ENCODE data around the gene RREB1. TPM values are rescaled to one million over a fixed set of nuclear protein-coding genes. Genes with fewer than 3 reads are reported as not detected.

The RREB1 gene
- total and polyA plus RNA-seq, 2 experiments from 2014 or later: 8.5 to 25.5 TPM

DNA sequence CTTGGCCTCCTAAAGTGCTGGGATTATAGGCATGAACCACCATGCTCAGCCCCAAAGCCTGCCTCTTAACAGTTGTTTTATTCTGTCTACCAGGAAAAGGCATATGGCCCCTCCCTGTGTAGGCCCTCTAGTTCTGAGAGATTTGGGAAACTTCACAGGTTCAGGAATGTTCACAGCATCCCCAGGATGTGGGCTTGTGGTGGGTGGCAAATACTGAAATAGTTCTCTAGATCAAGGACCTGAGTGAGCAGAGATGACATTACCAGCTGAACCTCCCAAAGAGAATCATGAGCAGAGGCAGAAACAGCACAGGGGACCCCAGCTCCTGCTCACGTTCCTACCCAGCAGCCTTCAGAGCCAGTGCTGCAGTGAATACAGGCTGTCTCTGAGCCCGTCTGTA lies 105.7 kb downstream of the RREB1 start:
- H3K36me3 ChIP-seq (ENCODE audit: insufficient read depth): no peaks in the 10 kb centered on the region; the same call in 1 of the 2 replicates
- H3K4me1 ChIP-seq (ENCODE audit: insufficient read depth): no peaks in the 10 kb centered on the region; the same call in 1 of the 2 replicates
- Mint-ChIP-seq H3K27me3 (ENCODE audit: insufficient read depth, low read depth, poor library complexity) (peaks cover 5% of the 10 kb centered on the region), H3K36me3 (ENCODE audit: low read depth) (peaks cover 40% of the 10 kb centered on the region), H3K27ac (no peak overlapping the region), H3K4me3 (no peak overlapping the region), H3K4me1 (peaks cover 13% of the 10 kb centered on the region), H3K9me3 (no peaks in the 10 kb centered on the region)
- H3K27ac ChIP-seq (ENCODE audit: low read depth): no peak overlapping the region
- H3K9me2 ChIP-seq (ENCODE audit: insufficient read depth): no peaks in the 10 kb centered on the region
- DNase-seq (ENCODE audit: low spot score) (no peak), ATAC-seq (no peak)
- H3K4me3 ChIP-seq: no peak overlapping the region
- no peak overlapping the region for H3K4me2 ChIP-seq
- TF ChIP-seq EZH2phosphoT487 (IDR thresholded peaks at IDR 0.05; ENCODE audit: unreplicated experiment) (no peak), STAT1 (IDR thresholded peaks at IDR 0.05; ENCODE audit: unreplicated experiment) (no peak), NANOG (IDR thresholded peaks at IDR 0.05; ENCODE audit: borderline replicate concordance) (no peak), EZH2 (IDR thresholded peaks at IDR 0.05; ENCODE audit: low read depth, unreplicated experiment) (no peak), ZNF331 (CRISPR knock-in tag; IDR thresholded peaks at IDR 0.05; ENCODE audit: low read depth) (no peak), POLR2AphosphoS5 (IDR thresholded peaks at IDR 0.05; ENCODE audit: low read depth) (no peak)
- TF ChIP-seq, protein P1, sequence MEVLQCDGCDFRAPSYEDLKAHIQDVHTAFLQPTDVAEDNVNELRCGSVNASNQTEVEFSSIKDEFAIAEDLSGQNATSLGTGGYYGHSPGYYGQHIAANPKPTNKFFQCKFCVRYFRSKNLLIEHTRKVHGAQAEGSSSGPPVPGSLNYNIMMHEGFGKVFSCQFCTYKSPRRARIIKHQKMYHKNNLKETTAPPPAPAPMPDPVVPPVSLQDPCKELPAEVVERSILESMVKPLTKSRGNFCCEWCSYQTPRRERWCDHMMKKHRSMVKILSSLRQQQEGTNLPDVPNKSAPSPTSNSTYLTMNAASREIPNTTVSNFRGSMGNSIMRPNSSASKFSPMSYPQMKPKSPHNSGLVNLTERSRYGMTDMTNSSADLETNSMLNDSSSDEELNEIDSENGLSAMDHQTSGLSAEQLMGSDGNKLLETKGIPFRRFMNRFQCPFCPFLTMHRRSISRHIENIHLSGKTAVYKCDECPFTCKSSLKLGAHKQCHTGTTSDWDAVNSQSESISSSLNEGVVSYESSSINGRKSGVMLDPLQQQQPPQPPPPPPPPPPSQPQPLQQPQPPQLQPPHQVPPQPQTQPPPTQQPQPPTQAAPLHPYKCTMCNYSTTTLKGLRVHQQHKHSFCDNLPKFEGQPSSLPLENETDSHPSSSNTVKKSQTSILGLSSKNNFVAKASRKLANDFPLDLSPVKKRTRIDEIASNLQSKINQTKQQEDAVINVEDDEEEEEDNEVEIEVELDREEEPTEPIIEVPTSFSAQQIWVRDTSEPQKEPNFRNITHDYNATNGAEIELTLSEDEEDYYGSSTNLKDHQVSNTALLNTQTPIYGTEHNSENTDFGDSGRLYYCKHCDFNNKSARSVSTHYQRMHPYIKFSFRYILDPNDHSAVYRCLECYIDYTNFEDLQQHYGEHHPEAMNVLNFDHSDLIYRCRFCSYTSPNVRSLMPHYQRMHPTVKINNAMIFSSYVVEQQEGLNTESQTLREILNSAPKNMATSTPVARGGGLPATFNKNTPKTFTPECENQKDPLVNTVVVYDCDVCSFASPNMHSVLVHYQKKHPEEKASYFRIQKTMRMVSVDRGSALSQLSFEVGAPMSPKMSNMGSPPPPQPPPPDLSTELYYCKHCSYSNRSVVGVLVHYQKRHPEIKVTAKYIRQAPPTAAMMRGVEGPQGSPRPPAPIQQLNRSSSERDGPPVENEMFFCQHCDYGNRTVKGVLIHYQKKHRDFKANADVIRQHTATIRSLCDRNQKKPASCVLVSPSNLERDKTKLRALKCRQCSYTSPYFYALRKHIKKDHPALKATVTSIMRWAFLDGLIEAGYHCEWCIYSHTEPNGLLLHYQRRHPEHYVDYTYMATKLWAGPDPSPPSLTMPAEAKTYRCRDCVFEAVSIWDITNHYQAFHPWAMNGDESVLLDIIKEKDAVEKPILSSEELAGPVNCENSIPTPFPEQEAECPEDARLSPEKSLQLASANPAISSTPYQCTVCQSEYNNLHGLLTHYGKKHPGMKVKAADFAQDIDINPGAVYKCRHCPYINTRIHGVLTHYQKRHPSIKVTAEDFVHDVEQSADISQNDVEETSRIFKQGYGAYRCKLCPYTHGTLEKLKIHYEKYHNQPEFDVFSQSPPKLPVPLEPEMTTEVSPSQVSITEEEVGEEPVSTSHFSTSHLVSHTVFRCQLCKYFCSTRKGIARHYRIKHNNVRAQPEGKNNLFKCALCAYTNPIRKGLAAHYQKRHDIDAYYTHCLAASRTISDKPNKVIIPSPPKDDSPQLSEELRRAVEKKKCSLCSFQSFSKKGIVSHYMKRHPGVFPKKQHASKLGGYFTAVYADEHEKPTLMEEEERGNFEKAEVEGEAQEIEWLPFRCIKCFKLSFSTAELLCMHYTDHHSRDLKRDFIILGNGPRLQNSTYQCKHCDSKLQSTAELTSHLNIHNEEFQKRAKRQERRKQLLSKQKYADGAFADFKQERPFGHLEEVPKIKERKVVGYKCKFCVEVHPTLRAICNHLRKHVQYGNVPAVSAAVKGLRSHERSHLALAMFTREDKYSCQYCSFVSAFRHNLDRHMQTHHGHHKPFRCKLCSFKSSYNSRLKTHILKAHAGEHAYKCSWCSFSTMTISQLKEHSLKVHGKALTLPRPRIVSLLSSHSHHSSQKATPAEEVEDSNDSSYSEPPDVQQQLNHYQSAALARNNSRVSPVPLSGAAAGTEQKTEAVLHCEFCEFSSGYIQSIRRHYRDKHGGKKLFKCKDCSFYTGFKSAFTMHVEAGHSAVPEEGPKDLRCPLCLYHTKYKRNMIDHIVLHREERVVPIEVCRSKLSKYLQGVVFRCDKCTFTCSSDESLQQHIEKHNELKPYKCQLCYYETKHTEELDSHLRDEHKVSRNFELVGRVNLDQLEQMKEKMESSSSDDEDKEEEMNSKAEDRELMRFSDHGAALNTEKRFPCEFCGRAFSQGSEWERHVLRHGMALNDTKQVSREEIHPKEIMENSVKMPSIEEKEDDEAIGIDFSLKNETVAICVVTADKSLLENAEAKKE (CRISPR knock-in tag; IDR thresholded peaks at IDR 0.05): no peak
- TF ChIP-seq, protein P2, sequence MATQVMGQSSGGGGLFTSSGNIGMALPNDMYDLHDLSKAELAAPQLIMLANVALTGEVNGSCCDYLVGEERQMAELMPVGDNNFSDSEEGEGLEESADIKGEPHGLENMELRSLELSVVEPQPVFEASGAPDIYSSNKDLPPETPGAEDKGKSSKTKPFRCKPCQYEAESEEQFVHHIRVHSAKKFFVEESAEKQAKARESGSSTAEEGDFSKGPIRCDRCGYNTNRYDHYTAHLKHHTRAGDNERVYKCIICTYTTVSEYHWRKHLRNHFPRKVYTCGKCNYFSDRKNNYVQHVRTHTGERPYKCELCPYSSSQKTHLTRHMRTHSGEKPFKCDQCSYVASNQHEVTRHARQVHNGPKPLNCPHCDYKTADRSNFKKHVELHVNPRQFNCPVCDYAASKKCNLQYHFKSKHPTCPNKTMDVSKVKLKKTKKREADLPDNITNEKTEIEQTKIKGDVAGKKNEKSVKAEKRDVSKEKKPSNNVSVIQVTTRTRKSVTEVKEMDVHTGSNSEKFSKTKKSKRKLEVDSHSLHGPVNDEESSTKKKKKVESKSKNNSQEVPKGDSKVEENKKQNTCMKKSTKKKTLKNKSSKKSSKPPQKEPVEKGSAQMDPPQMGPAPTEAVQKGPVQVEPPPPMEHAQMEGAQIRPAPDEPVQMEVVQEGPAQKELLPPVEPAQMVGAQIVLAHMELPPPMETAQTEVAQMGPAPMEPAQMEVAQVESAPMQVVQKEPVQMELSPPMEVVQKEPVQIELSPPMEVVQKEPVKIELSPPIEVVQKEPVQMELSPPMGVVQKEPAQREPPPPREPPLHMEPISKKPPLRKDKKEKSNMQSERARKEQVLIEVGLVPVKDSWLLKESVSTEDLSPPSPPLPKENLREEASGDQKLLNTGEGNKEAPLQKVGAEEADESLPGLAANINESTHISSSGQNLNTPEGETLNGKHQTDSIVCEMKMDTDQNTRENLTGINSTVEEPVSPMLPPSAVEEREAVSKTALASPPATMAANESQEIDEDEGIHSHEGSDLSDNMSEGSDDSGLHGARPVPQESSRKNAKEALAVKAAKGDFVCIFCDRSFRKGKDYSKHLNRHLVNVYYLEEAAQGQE (IDR thresholded peaks at IDR 0.05; ENCODE audit: unreplicated experiment): no peak
- TF ChIP-seq, protein P3, sequence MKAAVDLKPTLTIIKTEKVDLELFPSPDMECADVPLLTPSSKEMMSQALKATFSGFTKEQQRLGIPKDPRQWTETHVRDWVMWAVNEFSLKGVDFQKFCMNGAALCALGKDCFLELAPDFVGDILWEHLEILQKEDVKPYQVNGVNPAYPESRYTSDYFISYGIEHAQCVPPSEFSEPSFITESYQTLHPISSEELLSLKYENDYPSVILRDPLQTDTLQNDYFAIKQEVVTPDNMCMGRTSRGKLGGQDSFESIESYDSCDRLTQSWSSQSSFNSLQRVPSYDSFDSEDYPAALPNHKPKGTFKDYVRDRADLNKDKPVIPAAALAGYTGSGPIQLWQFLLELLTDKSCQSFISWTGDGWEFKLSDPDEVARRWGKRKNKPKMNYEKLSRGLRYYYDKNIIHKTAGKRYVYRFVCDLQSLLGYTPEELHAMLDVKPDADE (IDR thresholded peaks at IDR 0.05): no peak
- no peaks in the 10 kb centered on the region for H3F3A ChIP-seq (replicated peaks; ENCODE audit: low read depth)
- no peaks in the 10 kb centered on the region for H3K27me3 ChIP-seq (ENCODE audit: insufficient read depth)
- no peaks in the 10 kb centered on the region; the same call in 1 of the 2 replicates for H4K20me1 ChIP-seq (replicated peaks; ENCODE audit: insufficient read depth)
- H2AFZ ChIP-seq: no peak overlapping the region
- no peaks in the 10 kb centered on the region for H3K79me2 ChIP-seq (replicated peaks; ENCODE audit: insufficient read depth)

Measured in GM23338 (cell line).